Suppressor macrophage treated with lipopolysaccharide for 1 hour (primary cell): ENCODE measurements around the gene DCAF17.
A peak's percentile ranks its signal among the peaks of the same experiment; 100 is the strongest.
"Not testable (repeated sequence)": the region's sequence is repeated elsewhere in the genome, so short reads cannot be mapped to it uniquely, and the experiment has no call there.

Experiments used
- DNase-seq, 3 donors: peaks; one replicate each; pipeline ENCODE4 v3.0.0-alpha.2; 2020 to 2022

DCAF17 gene

DNA sequence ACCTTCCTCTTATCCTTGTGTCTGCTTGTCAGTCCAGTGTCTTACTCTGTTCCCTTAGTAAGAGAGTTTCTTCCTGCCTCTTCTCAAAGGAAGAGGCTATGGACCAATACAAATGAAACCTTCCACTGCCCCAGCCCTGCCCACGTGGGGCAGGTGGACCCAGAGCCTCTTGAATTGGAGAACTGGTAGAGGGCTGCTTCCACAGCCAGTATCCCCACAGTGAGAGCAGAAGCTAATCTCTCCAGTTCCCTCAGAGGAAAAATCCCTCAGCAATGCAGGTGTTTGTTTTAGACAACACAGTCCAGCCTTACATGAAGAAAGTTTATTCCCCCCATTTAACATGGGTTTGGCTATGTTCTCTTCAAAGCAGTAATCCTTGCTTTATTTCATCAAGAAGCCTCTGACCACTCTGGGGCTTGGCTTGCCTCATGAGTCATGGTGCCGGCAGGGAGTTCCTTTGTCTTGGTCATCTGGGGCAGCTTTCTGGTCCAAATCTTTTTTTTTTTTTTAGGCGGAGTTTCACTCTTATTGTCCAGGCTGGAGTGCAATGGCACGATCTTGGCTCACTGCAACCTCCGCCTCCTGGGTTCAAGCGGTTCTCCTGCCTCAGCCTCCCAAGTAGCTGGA lies 81.8 kb downstream of the DCAF17 start:
- DNase-seq = peak; percentile 54 to 65 (median 62)

DNA sequence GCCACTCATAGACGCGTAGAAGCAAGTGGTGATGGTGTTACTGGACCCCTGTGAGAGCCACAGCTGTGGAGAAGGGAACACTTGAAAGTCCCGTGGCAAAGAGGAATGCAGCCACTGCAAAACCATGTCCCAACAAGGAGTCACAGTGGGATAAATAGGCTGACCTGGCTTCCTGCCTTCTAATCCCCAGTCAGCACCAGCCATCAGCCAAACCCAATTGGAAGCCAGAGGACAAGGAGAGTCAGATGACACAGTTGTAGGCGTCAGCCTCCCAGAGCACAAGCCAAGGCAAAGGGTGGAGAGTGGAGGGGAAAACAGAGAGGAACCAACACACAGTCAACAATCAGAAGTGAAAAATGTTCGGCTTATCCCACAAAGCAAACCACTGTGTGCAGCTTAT lies 82.8 kb downstream of the DCAF17 start:
- DNase-seq = peak in 1 of 3 donors; percentile 5

- DNase-seq = no peak
These were observed 86.4 kb downstream of the DCAF17 start for GRCh38 chr2:171520471-171520870.

DNA sequence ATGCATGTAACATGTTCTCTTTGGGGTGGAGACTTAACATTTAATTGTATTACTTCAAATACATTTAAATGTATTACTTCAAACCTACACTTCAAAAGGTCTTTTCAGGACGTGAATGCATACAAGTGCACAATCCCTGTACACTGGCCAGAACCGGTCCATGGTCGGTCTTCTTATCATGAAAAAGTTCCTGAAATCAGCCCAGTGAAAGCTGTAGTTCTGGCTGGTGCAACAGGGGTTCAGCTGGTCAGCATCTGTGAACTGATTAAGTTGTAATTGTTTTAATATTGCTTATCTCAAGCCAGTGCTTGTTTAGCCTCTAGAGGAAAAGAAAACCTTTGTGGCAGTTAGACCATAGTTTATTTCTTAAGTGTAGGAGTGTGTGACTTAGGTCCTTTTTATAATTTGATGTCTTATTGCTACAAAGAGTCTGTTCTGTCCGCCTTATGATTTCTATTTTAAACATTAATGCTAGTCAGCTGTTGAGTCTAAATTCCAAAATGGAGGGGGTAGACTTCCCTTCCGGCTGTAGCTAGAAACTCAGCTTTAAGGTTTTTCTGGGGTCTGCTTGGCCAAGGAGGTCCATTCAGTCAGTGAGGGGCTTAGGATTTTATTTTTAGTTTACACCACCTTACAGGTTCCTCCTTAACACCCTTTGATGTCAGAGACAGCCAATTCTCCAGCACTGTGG lies 87.5 kb downstream of the DCAF17 start:
- DNase-seq = no peak

DNA sequence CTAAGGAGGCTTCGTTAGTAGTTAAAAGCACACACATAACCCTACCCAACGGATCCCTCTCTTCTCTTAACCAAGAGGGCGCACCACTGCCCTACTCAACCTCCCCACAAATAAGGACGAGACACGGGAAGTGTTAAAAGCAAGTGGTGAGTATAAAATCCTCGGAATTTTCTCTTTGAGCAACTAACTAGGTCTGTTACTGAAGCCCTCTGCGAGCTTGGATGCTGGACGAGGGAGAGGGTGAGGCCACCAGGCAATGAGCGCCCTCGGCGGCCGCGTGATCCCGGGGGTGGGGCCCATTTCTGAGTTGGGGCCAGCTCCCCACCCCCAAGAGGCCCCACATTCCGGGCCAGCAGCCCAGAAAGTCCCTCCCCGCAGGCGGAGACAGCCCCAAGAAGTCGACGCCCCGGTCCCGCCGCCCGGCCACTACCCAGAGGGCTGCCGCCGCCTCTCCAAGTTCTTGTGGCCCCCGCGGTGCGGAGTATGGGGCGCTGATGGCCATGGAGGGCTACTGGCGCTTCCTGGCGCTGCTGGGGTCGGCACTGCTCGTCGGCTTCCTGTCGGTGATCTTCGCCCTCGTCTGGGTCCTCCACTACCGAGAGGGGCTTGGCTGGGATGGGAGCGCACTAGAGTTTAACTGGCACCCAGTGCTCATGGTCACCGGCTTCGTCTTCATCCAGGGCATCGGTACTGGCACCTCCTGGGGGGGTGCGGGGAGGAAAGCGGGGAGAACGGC lies 88.2 kb downstream of the DCAF17 start, which contains the start of gene CYBRD1:
Gene CYBRD1, plus strand, starts transcription at position 423 of the 736 bp plus-strand sequence. Its CDS starts 72 bp downstream, at position 495.
- peak; percentile 63 to 85 (median 63) for DNase-seq

DNA sequence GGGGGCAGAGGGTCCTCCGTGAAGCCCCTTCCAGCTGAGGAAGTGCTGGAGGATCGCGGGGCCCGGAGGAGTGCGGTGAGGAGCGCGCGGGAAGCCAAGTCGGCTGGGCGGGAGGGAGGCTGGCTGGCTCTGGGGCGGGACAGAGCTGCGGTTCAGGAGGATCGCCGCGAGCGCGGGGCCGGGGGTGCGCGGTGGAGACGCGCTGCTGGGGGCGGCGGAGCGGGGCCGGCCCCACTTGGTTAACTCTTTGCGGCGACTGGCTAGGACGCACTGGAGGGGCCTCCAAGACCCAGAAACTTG lies 88.7 kb downstream of the DCAF17 start:
- peak in 1 of 3 donors; percentile 52 for DNase-seq

DNA sequence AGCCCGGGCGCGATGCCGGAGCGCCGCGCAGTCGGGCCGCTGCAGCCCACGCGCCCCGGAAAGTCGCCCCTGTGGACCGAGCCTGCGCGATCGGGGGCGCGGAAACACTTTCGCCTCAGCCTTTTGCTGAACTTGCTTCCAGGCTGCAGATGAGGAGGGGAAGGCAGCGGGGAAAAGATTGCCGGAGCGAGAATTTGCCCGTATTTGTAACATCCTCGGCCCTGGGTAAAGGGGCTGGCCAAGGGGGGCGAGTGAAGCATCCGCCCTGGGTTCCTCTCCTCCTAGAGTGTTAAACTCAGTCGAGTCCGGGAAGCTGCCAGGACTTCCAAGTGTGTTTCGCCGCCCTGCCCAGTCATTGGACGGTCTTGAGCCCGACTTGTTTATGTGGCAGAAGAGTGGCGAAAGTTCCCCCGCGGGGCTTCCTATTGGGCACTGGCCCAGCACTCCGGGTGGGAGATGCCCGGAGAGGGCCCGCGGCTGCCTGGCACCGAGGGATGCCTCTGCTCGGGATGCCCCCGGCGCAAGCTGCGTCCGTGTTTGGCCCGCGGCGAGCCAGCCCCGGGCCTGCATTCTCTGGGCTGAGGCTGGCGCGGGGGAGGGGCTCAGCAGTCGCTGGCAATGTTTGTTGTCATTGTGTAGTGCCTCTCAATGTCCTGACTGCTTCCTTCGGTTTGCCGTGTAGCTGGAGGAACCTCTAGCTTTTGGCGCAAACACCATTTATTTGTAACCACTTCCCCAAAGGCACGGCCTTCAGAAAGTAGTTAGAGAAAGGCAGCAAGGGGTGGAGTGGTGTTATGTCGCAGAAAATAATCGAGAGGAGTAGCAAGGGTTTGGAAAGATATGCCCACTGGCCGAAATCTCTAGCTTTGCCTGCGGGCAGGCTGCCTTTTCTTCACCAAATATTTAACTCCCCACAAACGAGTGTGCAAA lies 89.3 kb downstream of the DCAF17 start:
- DNase-seq = peak; percentile 70 to 84 (median 75)

DNA sequence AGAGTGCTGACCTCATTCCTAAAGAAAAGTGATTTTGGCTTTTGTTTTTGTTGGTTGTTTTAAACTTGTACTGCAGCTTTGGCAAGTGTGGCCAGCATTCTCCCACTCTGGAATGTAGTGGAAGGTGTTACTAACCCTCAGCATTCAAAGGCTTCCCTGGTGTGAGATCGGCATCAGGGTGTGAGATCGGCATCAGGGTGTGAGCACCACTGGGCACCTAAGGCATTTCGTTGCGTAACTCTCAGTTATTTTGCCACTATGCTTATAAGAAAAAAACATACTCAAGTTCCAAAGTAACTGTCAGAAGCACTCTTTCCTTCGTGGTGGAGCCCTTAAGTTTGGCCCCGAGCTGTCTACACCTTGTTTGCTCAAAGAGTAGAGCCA lies 90.0 kb downstream of the DCAF17 start:
- DNase-seq = no peak

DNA sequence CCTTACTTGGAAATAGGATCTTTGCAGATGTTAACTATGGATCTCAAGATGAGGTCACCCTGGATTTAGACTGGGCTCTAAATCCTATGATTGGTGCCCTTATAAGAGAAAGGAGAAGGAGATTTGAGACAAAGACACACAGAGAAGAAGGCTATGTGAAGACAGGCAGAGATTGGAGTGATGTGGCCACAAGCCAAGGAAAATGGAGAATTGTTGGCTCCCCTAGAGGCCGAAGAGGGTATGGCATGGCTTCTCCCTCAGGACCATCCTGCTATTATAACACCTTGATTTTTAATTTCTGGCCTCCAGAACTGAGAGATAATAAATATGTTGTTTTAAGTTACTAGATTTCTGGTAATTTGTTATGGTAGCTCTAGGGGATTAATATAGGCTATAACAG lies 95.9 kb downstream of the DCAF17 start:
- peak in 1 of 3 donors; percentile 25 for DNase-seq

DNA sequence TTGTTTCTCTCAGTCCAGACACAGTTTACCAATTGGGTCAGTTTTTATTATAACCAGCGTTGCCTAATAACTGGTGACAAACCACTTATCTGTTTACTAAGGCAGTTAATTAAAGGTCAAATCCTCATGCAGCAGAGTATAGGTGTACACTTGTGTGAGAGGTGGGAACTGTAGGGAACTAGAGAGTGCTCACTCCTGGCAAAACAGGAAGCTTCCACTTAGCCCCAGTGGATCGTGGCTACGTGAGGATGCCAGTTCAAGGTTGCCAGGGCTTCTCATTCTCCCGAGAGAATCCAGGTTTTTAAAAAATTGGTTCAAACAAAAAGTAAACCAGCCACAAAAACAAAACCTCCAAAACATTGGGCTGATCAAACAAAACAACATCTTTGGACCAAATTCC lies 96.4 kb downstream of the DCAF17 start:
- no peak for DNase-seq

DNA sequence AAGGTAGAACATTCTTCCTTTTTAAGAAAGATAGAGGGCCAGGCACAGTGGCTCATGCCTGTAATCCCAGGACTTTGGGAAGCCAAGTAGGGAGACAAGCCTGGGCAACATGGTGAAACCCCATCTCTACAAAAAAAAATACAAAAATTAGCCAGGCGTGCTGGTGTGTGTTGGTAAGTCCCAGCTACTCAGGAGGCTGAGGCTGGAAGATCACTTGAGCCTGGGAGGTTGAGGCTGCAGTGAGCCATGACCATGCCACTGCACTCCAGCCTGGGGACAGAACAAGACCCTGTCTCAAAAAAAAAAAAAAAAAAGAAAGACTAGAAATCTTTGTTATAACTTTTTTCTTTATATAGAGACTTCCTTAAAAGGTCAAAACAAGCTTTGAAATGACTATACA lies 96.8 kb downstream of the DCAF17 start:
- DNase-seq = not testable (repeated sequence)

DNA sequence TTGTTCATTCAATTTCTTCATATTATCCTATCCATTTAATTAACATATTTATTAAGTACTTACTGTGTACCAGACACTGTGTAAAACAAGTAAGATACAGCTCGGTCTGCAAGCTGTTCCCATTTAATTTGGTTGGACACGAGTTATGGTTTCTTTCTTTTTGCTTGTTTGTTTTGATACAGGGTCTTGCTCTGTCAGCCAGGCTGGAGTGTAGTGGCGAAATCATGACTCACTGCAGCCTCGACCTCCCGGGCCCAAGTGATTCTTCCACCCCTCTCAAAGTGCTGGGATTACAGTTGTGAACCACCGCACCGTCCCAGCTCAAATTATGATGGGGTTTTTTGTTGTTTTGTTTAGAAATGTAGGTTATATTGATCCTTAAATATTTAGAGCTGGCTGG lies 97.3 kb downstream of the DCAF17 start:
- DNase-seq = peak; percentile 20 to 44 (median 24)

DNA sequence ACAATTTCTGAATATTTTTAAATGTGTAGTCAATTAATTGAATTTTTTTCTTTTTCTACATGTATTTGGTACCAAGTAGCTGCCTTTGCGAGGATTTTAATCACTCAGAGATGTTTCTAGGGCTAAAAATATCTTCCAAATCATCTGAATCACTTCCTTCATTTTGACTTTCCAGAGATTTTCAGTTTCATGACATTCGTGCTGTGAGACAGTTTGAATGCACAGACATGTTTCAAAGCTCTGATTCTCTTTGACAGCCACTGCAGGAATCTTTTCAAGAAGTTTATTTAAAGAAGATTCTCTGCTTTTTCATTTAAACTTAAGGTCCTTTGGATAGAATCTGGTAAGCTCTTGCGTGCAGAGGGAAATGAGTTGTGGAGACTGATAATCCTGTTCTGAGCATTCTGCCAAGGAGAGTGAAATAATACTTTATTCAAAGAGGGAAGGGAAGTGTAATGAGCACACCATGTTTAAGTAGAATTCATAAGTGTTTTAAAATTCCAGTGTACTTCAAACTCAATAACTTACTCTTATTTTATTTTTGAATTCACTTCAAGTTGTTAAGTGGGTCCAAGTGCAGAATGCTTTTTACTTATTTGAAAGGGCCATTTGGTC lies 97.9 kb downstream of the DCAF17 start:
- DNase-seq = peak; percentile 18 to 48 (median 32)

- no peak for DNase-seq
These were observed 99.3 kb downstream of the DCAF17 start for GRCh38 chr2:171533331-171533730.
